GM19463 (cell line): Measurements from ENCODE around the gene MIOS.

Experiments
- ATAC-seq: cut with Tn5 transposase; IDR thresholded peaks from one replicate; pipeline ENCODE4 v1.9.1; 2021; ENCODE audit warnings: mild to moderate bottlenecking, moderate library complexity; ENCODE audit not compliant: unreplicated experiment

The MIOS gene

DNA sequence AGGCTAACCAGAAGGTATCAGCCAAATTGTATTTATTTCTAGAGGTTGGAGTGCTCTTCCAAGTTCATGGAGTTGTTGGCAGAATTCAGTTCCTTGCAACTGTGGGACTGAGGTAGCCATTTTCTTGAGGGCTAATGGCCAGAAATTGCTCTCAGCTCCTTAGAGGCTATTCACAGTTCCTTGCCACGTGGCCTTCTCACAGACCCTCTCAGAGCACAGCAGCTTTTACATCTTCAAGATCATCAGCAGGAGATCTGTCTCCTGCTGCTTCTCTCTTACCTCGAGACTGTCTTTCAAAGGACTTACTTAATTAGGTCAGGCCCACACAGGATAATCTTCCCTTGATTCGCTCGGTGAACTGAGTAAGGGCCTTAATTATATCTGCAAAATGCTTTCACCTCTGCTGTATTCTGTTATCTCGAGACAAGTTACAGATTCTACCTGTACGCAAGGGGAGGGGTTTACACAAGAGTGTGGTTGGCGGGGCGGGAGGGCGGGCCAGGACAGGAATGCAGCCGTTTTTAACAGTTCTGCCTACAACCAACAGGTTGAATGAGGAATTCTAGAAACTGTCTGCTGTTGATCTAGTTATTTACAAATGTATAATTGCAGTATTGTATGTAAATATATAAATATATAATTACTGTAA lies 15.0 kb downstream of the MIOS start:
- no peak for ATAC-seq

DNA sequence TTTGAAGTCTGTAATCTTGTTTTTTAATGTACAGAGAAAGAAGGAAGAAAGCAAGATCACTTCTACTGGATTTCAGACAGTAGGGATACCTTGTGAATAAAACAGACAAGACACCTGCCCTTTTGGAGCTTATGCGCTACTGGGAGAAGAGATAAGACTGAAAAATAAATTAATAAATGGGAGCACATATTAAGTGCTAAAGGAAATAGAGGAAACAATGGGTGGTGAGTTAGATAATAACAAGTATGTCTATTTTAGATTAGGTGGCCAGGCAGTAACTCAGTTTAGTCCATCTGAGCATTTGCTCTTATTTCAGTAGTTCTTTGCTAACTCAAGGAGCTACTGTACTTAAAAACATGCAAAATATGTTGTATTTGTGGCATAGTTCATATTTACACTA lies 15.9 kb downstream of the MIOS start:
- no peak for ATAC-seq

GRCh38 chr7:7583731-7584130 lies 17.0 kb downstream of the MIOS start:
- ATAC-seq, result no peak

GRCh38 chr7:7584653-7585052 lies 18.0 kb downstream of the MIOS start:
- no peak for ATAC-seq

GRCh38 chr7:7585241-7585928 lies 18.7 kb downstream of the MIOS start:
- no peak for ATAC-seq

DNA sequence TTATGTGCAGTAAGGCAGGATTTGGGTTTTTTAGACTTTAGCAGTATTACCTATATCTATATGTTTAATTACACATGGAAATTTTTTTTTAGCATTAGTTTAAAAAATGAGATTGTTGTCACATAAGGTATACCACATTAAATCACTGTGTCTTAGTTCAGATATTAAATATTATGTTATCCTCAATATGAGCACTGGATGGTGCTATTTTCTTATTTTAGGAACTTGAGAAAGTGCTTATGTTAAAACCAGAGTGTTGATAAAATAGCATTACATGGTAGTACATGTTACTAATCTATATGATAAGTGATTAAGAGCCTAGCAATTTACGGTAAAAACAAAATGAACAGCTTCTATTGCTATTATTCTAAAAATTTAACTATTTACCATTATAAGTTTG lies 28.8 kb downstream of the MIOS start:
- no peak for ATAC-seq

DNA sequence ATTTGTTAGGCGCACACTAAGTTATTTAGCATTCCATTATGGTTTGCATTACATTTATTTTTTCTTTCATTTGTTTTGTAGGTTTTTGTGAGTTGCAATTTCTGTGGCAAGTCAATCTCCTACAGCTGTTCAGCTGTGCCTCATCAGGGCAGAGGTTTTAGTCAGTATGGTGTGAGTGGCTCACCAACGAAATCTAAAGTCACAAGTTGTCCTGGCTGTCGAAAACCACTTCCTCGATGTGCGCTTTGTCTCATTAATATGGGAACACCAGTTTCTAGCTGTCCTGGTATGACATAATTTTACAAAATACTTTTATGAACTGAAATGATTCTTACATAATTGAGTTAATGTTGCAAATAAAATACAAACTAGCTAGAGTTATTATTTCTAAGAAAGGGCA lies 29.5 kb downstream of the MIOS start:
- ATAC-seq, result no peak

- ATAC-seq, result no peak
Observed at GRCh38 chr7:7607010-7607409, 40.3 kb downstream of the MIOS start.

- no peak for ATAC-seq
Observed at GRCh38 chr7:7609330-7609729, 42.6 kb downstream of the MIOS start.

DNA sequence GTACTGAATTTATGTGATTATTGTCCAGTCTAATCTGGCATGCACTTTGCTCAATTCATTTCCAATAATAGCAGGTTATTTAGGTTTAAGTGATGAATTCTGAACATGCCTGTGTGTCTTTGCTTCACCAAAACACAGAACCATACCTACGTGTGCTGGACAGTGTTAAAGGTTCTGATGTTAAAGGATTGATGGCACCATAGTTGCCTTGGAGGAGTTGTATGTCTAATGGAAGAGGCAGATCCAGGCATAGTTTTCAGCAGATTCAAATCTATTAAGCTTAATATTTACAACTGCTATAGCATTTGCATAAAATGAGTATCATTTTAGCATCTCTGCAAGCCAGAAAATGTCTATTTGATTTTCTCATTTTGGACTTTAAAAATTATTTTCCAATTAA lies 45.8 kb downstream of the MIOS start:
- no peak for ATAC-seq

- no peak for ATAC-seq
Observed at GRCh38 chr7:7613210-7613609, 46.5 kb downstream of the MIOS start.

GRCh38 chr7:7614018-7614741 lies 47.5 kb downstream of the MIOS start:
- ATAC-seq, result no peak

DNA sequence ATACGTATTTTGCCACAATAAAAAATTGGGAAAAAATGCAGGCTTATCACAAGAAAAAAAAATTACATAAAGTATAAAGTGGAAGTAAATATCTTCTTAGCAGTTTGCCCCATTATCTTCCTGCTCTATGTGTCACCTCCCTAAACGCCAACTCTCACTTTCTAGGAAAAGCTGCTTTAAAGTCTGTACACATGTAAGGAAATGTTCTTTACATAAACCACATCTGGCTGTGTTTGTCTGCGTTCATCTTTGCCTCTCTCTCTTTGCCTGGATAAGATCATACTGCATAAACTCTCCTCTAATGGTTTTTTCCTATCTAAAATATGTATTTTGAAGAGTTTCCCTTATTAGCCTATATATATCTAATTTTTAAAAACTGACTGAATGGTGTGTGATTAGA lies 50.9 kb downstream of the MIOS start:
- ATAC-seq, result no peak

GRCh38 chr7:7618410-7618809 lies 51.7 kb downstream of the MIOS start:
- no peak for ATAC-seq

DNA sequence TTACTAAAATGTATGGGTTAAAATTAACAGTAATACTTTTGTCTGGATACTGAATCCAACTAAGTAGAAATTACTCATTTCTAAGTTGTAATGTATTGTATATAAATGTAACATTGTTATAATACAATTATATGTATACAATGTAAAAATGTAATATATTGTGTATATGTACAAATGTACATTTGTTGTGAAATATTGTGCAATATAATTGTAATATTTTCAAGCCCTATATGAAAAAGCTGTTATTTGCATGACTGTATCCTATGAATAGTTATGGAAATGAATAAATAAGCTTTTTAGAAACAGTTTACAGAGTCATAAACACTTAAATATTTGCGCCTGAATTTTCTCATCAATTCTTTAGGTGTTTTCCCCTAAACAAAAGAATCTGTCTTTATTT lies 53.6 kb downstream of the MIOS start:
- ATAC-seq, result no peak

DNA sequence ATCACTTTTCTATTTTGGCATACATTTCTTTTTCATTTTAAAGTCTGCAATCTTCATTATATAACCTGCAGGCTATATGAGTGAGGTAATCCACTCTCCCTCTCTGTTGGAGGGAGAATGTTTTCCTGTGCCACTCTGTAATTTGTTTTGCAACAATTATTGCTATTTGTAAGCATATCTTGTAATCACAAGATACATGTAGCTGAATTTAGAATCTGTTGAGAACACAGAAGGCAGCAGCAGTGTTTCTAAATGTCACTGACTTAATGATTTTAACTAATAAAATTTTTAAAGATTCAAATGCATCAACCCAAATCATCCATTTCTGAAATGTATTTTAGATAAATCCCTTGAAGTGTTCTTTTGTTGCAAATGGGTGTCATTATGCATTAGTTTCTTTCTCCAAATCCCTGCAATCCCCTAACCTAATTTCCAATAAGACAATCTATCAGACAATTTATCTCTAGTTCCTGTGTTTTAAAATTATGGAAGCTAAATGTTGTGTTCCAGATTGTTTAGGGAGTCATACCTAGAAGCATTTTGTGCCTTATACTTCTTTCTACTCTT lies 54.0 kb downstream of the MIOS start:
- no peak for ATAC-seq

DNA sequence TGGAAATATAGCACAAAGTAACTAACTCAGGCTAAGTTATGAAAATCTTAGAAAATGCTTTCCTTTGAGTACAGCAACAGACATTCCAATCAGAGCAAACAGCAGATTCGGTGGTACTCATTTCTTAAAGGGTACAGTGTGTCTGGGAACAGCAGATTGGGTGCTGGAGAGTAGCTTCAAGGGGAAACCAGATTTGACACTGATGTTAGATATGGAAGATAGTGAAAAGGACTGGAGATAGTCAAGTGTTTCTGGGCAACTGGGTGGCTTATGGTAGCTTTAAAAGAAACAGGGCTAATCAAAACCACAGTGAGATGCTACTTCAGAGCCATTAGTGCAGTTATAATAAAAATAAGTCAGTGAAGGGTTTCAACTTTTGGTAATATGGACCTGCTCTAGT lies 61.8 kb downstream of the MIOS start:
- no peak for ATAC-seq

DNA sequence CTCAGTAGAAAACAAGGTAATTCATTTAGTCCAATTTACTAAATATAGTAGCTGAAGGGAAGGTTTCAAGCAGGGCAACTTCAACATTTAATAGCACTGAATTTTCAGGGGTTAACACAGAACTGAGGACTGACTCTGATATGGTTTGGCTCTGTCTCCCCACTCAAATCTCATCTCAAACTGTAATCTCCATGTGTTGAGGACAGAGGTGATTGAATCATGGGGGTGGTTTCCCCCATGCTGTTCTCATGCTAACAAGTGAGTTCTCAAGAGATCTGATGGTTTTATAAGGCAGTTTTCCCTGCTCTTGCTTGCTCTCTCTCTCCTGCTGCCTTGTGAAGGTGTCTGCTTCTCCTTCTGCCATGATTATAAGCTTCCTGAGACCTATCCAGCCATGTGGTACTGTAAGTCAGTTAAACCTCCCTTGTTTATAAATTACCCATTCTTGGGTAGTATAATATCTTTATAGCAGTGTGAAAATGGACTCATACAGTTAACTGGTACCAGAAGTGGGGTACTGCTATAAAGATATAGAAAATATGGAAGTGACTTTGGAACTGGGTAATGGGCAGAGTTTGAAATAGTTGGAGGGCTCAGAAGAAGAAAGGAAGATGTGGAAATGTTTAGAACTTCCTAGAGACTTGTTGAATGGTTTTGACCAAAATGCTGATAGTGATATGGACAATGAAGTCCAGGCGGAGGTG lies 64.1 kb downstream of the MIOS start:
- ATAC-seq, result no peak

GRCh38 chr7:7639421-7639820 lies 72.7 kb downstream of the MIOS start:
- no peak for ATAC-seq

DNA sequence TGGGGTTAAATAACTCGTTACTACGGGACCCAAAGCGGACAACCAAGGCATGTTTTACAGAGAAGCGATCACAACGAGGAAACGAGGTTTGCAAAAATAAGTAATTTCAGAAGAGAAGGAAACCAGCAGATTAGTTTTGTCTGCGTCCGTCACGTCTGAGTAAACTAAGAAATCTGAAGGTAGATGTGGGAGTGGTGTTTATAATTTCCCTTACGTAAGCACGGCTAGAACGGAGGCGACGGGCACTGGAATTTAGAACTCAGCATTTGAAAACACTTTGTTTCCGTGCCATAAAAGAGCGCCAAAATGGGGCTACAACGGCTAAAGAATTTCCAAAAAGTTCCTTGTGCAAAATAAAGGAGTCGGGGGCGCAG lies 73.2 kb downstream of the MIOS start:
- ATAC-seq, result no peak
